ENCODE results near the gene FAM222A.

Gene FAM222A

DNA sequence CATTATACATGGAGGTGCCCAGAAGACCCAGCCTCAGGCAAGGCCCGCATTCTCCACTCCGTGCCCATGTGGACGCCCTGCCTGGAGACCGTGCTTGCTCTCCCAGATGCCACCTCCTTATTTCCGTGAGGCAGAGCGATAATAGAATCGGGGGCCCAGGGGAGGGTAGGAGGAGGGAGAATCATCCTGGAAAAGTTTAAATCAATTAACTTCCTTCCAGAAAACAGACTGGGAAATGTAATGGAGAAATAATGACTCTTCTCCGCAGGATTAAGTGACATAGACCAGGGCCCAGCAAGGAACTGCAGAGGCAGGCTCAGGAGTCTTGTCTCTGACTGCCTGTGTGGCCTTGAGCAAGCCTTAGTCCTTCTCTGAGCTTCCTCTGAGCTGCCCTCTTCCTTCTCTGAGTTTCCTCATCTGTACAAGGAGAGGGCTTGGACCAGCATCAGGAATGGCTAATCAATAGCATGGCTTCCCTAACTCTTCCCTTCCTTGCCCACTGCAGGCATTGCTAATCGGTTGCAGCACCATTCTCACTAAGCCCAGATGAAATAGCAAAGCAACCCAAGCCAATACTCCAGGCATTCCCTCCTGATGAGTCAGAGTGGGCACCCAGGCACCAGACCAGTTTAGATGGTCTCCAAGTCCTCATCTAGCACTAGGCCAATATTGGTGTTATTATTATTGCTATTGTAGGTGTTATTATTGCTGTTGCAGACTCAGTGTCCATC lies 11.3 kb upstream of the FAM222A start:
- Histone ChIP-seq H3K27me3 (no peaks in the 10 kb centered on the region), H3K9ac (no peak overlapping the region), H3K36me3 (no peaks in the 10 kb centered on the region), H3K4me1 (0 out of 2 replicates have a peak, but pooled peaks cover 4% of the 10 kb centered on the region), H4K20me1 (no peaks in the 10 kb centered on the region), H3K27ac (no peak overlapping the region), H3K4me2 (no peak overlapping the region), H3K4me3 (no peak overlapping the region), H3K9me3 (no peaks in the 10 kb centered on the region)
- TF ChIP-seq Cebpa-rat (IDR thresholded peaks at IDR 0.05) = no peak

- Histone ChIP-seq H3K9ac (no peak overlapping the region), H3K27me3 (no peaks in the 10 kb centered on the region), H3K36me3 (no peaks in the 10 kb centered on the region), H3K4me3 (no peak overlapping the region), H3K4me1 (0 out of 2 replicates have a peak, but pooled peaks cover 4% of the 10 kb centered on the region), H4K20me1 (no peaks in the 10 kb centered on the region), H3K27ac (no peak overlapping the region), H3K4me2 (no peak overlapping the region), H3K9me3 (no peaks in the 10 kb centered on the region)
- no peak for TF ChIP-seq Cebpa-rat (IDR thresholded peaks at IDR 0.05)
These were observed 9.9 kb upstream of the FAM222A start for GRCh38 chr12:109703684-109704083.

GRCh38 chr12:109704371-109705098 lies 9.1 kb upstream of the FAM222A start:
- Histone ChIP-seq H3K4me1 (0 out of 2 replicates have a peak, but pooled peaks cover 4% of the 10 kb centered on the region), H3K9me3 (no peaks in the 10 kb centered on the region), H3K4me2 (no peak overlapping the region), H3K9ac (no peak overlapping the region), H3K36me3 (no peaks in the 10 kb centered on the region), H3K27me3 (peaks cover 4% of the 10 kb centered on the region; the same call in 1 of the 2 replicates), H3K27ac (no peak overlapping the region), H3K4me3 (no peak overlapping the region), H4K20me1 (no peaks in the 10 kb centered on the region)
- TF ChIP-seq Cebpa-rat (IDR thresholded peaks at IDR 0.05) = no peak

- Histone ChIP-seq H3K9ac (no peak overlapping the region), H4K20me1 (no peaks in the 10 kb centered on the region), H3K9me3 (no peaks in the 10 kb centered on the region), H3K4me3 (no peak overlapping the region), H3K4me1 (0 out of 2 replicates have a peak, but pooled peaks cover 4% of the 10 kb centered on the region), H3K4me2 (no peak overlapping the region), H3K36me3 (no peaks in the 10 kb centered on the region), H3K27ac (no peak overlapping the region), H3K27me3 (peaks cover 12% of the 10 kb centered on the region)
- no peak for TF ChIP-seq Cebpa-rat (IDR thresholded peaks at IDR 0.05)
These were observed 8.3 kb upstream of the FAM222A start for GRCh38 chr12:109705291-109705690.

- Histone ChIP-seq H3K9ac (no peak overlapping the region), H3K4me2 (no peak overlapping the region), H4K20me1 (peaks cover 10% of the 10 kb centered on the region; the same call in 1 of the 2 replicates), H3K36me3 (no peaks in the 10 kb centered on the region), H3K9me3 (no peaks in the 10 kb centered on the region), H3K27ac (no peak overlapping the region), H3K4me1 (0 out of 2 replicates have a peak, but pooled peaks cover under 1% of the 10 kb centered on the region), H3K27me3 (peaks cover 23% of the 10 kb centered on the region), H3K4me3 (no peak overlapping the region)
- TF ChIP-seq Cebpa-rat (IDR thresholded peaks at IDR 0.05) = no peak
These were observed 7.3 kb upstream of the FAM222A start for GRCh38 chr12:109706398-109706746.

DNA sequence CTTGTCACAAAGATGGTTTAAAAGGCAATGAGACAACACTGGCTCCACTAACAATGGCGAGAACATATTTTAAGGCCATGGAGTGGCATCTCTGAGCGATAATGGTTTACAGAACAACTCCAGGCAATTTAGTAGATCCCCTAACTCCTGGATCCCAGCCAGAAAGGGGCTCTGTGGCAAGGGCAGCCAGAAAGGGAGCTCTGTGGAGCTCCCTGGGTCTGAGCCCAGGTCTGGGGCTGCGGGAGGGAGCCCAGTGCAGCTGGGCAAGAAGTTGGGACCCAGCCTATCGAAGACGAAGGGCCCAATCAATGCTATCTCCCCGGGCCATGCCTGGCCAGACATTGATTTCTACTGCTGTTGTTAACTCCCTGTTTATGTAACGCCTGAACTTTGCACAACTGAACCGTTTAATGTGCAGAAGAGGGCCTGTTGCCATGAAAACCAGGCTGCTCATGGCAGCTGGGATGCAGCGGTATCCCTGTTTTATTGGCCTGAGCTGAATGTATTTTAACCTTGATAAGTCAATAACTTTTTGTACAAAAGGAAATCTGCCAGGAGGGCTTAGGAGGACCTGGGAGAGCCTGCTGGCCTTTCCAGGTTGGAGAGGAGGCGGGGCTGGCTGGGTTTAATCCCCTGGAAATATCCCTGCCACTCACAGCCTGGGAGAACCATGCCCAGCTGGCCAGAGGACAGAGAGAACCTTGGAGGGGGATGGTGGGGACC lies 6.7 kb upstream of the FAM222A start:
- H3K4me1 ChIP-seq = no peaks in the 10 kb centered on the region
- TF ChIP-seq Cebpa-rat (IDR thresholded peaks at IDR 0.05) = no peak
- H3K27me3 ChIP-seq = peaks cover 28% of the 10 kb centered on the region
- H3K9ac ChIP-seq = no peak overlapping the region
- no peaks in the 10 kb centered on the region for H3K36me3 ChIP-seq
- no peak overlapping the region for H3K4me2 ChIP-seq
- H3K4me3 ChIP-seq = no peak overlapping the region
- no peaks in the 10 kb centered on the region for H3K9me3 ChIP-seq
- H3K27ac ChIP-seq = no peak overlapping the region
- H4K20me1 ChIP-seq = peaks cover 15% of the 10 kb centered on the region; the same call in 1 of the 2 replicates

DNA sequence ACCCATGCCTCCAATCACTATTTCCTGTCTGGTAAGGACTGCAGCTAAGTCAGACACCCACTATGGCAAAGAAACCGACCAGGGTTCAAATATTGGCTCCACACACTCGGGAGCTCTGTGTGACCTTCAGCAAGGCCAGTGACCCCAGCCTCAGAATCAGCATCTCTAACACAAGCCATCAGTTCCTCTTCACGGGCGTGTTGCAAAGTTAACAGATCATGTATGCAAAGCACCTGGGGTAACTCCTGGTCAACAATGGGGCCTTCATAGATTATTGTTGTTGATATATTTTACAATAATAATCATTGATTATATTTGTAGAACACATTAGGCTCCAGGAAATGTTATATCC lies 6.2 kb upstream of the FAM222A start:
- TF ChIP-seq Cebpa-rat (IDR thresholded peaks at IDR 0.05) = no peak
- H3K27ac ChIP-seq = no peak overlapping the region
- H3K4me1 ChIP-seq = no peaks in the 10 kb centered on the region
- H3K9me3 ChIP-seq = no peaks in the 10 kb centered on the region
- H4K20me1 ChIP-seq = peaks cover 20% of the 10 kb centered on the region; the same call in 1 of the 2 replicates
- no peak overlapping the region for H3K4me2 ChIP-seq
- peaks cover 34% of the 10 kb centered on the region for H3K27me3 ChIP-seq
- no peaks in the 10 kb centered on the region for H3K36me3 ChIP-seq
- no peak overlapping the region for H3K4me3 ChIP-seq
- H3K9ac ChIP-seq = no peak overlapping the region

GRCh38 chr12:109708939-109709338 lies 4.7 kb upstream of the FAM222A start:
- H3K27me3 ChIP-seq = peaks cover 41% of the 10 kb centered on the region
- H3K4me2 ChIP-seq = no peak overlapping the region
- H3K36me3 ChIP-seq = no peaks in the 10 kb centered on the region
- H4K20me1 ChIP-seq = peaks cover 27% of the 10 kb centered on the region; the same call in 1 of the 2 replicates
- no peaks in the 10 kb centered on the region for H3K9me3 ChIP-seq
- TF ChIP-seq Cebpa-rat (IDR thresholded peaks at IDR 0.05) = no peak
- H3K4me1 ChIP-seq = no peaks in the 10 kb centered on the region
- no peak overlapping the region for H3K9ac ChIP-seq
- no peak overlapping the region for H3K4me3 ChIP-seq
- no peak overlapping the region for H3K27ac ChIP-seq

- H3K9me3 ChIP-seq = no peaks in the 10 kb centered on the region
- H3K27ac ChIP-seq = no peak overlapping the region
- H3K27me3 ChIP-seq = peaks cover 41% of the 10 kb centered on the region
- H3K9ac ChIP-seq = no peak overlapping the region
- H3K36me3 ChIP-seq = no peaks in the 10 kb centered on the region
- H3K4me2 ChIP-seq = no peak overlapping the region
- H4K20me1 ChIP-seq = peaks cover 28% of the 10 kb centered on the region
- peaks cover 1% of the 10 kb centered on the region for H3K4me1 ChIP-seq
- H3K4me3 ChIP-seq = no peak overlapping the region
- TF ChIP-seq Cebpa-rat (IDR thresholded peaks at IDR 0.05) = no peak
These were observed 4.1 kb upstream of the FAM222A start for GRCh38 chr12:109709401-109709991.

Measured in BLaER1 (cell line).